HG02981 (cell line): ENCODE results near the gene SPINK5.
A peak's percentile ranks its signal among the peaks of the same experiment; 100 is the strongest.

Experiments
- ATAC-seq: cut with Tn5 transposase; IDR thresholded peaks from one replicate; pipeline ENCODE4 v1.9.1; 2021; ENCODE audit warnings: mild to moderate bottlenecking, moderate library complexity; ENCODE audit not compliant: unreplicated experiment

Gene SPINK5

GRCh38 chr5:148172377-148172776 is 108.6 kb downstream of the SPINK5 start:
- ATAC-seq: no peak

GRCh38 chr5:148176480-148176879 is 112.7 kb downstream of the SPINK5 start:
- ATAC-seq: no peak

- no peak for ATAC-seq
These were observed 113.4 kb downstream of the SPINK5 start for GRCh38 chr5:148177207-148177606.

GRCh38 chr5:148179234-148179824 is 115.5 kb downstream of the SPINK5 start:
- peak; percentile 79 for ATAC-seq

GRCh38 chr5:148186248-148187003 is 122.6 kb downstream of the SPINK5 start:
- peak; percentile 76 for ATAC-seq
